ENCODE measurements around the gene FAM78A.
A peak's percentile ranks its signal among the peaks of the same experiment; 100 is the strongest.
"Not testable (repeated sequence)": the region's sequence is repeated elsewhere in the genome, so short reads cannot be mapped to it uniquely, and the experiment has no call there.

The FAM78A gene

GRCh38 chr9:131264231-131264630 lies 12.1 kb downstream of the FAM78A start:
- no peak for DNase-seq (ENCODE audit: low spot score)

DNA sequence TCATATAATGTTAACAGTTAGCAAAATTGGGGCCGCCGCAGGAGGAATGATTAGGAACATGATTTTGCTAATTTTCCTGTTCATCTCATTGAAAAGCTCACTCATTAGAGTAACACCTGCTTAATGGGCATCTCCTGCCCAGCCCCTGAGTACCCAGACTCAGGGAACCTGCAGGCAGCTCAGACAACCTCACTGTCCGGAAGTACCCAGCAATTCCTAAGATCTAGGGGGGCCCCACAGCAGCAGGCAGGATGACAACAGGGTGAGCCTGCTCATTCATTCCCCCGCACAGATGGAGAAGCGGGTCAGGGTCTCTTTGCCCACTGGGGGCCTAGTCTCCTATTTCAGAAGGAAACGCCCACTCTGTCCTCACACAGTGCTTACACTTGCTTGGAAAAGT lies 12.6 kb downstream of the FAM78A start:
- DNase-seq (ENCODE audit: low spot score): no peak

DNA sequence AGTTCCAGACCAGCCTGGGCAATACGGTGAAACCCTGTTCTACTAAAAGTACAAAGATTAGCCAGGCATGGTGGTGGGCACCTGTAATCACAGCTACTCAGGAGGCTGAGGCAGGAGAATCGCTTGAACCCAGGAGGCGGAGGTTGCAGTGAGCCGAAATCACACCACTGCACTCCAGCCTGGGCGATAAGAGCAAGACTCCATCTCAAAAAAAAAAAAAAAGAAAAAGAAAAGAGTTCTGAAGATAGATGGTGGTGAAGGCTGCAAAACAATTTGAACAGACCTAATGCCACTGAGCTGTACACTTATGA lies 13.3 kb downstream of the FAM78A start:
- DNase-seq (ENCODE audit: low spot score): not testable (repeated sequence)

- DNase-seq (ENCODE audit: low spot score): no peak
Observed at GRCh38 chr9:131262327-131263032, 13.8 kb downstream of the FAM78A start.

- DNase-seq (ENCODE audit: low spot score): no peak
Observed at GRCh38 chr9:131260751-131261452, 15.4 kb downstream of the FAM78A start.

GRCh38 chr9:131259916-131260597 lies 16.3 kb downstream of the FAM78A start:
- DNase-seq (ENCODE audit: low spot score): no peak

- DNase-seq (ENCODE audit: low spot score): no peak
Observed at GRCh38 chr9:131259432-131259898, 16.8 kb downstream of the FAM78A start.

DNA sequence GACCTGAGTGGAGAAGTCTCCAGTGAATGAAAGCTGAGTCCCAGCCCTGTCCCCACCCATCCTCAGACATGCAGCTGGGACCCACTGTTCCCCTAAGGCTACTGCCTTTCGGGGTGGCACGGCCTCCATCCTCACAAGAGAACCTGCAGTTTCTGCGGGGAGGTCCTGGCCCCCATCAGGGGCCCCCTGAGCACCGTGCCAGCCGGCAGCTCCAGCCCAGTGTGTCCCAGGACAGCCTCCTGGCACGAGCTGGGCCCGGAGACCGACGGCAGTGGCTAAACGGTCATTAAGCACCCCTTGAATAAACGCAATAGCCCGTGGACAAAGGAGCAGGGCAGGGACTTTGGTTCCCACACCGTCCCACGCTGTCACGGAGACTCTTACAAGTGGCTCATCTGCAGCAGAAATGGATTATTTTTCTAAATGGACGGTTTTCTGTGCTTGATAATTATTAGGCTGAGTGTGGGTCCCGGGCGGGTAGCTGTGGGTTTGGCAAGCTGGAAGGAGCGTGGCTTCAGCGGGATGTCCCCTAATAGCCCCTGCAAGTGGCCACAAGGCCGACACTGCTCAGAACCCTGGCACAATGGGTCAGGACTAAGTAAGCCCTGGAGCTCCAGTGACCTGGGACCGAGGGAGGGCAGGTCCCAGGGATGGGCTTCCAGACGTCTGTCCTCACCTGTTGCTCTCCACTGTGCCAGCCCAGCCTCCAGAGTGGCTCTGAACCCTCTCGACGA lies 17.4 kb downstream of the FAM78A start:
- DNase-seq (ENCODE audit: low spot score): no peak

GRCh38 chr9:131258186-131258585 lies 18.1 kb downstream of the FAM78A start:
- no peak for DNase-seq (ENCODE audit: low spot score)

GRCh38 chr9:131257266-131258025 lies 18.9 kb downstream of the FAM78A start:
- no peak for DNase-seq (ENCODE audit: low spot score)

GRCh38 chr9:131255676-131256197 lies 20.6 kb downstream of the FAM78A start:
- DNase-seq (ENCODE audit: low spot score): no peak

DNA sequence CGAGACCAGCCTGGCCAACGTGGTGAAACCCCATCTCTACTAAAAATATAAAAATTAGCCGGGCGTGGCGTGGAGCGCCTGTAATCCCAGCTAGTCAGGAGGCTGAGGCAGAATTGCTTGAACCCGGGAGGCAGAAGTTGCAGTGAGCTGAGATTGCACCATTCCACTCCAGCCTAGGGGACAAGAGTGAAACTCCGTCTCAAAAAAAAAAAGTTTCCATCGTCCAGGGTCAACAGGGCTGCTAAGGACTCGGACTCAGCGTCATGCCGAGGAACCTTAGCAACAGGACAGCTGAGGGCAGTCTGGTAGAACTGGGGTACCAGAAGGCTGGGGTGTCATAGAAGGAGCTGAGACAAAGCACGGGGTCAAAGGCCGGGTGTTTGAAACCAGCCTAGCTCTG lies 21.7 kb downstream of the FAM78A start:
- DNase-seq (ENCODE audit: low spot score): no peak

DNA sequence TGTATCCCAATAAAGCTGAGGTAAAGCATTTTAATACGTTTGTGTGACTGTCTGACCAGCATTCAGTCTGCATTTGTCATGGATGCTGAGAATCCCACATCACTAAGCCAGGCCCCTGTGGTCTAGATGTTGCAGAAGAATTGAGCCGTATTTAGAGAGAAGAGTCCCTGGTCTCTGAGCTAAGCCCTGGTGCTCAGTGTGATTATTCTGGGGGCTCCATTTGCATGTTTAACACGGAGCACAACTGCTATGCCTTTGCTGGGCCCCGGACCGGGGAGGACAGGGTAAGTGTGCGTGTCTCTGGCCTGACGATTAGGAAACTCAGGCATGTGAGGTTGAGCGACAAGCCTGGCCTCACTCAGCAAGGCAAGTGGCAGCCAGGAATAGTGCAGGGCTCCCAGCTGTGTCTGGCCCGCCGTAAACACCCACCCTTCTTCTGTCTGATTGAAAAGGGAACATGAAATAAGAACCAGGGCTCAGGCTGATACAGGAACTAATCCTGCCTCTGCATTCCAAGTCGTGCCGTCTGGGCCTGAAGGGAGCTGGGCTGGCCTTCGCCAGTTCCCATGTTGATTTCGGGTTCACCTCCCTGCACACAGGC lies 22.3 kb downstream of the FAM78A start:
- no peak for DNase-seq (ENCODE audit: low spot score)

DNA sequence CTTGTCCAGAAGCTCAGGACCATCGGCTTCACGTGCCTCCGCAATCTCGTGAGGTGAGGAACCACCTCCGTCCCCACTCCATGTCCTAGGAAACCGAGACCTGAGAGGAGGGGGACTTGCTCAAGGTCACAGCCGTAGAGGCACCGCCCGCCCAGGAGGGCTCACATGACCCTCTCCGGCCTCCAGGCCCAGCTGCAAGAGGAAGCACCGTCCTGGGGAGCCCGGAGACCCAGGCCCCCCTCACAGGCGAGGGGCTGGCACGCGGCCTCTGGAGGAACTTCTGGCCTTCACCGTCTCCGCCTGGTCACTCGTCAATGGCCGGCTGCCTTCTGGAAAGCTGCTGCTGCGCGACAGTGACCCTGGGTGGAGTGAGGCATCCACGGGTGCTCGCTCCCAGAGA lies 24.2 kb downstream of the FAM78A start:
- DNase-seq (ENCODE audit: low spot score): no peak

GRCh38 chr9:131246618-131247017 lies 29.7 kb downstream of the FAM78A start:
- no peak for DNase-seq (ENCODE audit: low spot score)

DNA sequence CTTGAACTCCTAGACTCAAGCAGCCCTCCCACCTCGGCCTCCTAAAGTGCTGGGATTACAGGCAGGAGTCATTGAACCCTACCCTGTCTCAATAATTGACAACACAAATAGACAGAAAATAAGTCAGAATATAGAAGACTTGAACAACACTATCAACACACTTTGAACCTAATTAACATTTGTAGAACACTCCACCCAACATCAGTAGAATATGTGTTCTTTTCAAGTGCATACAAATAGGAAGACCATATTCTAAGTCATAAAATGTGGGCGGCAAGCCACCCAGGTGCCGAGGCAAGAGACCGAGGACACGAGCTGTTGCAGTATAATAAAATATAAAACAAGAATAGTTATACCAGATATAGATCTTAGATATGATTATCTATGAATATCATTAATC lies 32.0 kb downstream of the FAM78A start:
- DNase-seq (ENCODE audit: low spot score): not testable (repeated sequence)

DNA sequence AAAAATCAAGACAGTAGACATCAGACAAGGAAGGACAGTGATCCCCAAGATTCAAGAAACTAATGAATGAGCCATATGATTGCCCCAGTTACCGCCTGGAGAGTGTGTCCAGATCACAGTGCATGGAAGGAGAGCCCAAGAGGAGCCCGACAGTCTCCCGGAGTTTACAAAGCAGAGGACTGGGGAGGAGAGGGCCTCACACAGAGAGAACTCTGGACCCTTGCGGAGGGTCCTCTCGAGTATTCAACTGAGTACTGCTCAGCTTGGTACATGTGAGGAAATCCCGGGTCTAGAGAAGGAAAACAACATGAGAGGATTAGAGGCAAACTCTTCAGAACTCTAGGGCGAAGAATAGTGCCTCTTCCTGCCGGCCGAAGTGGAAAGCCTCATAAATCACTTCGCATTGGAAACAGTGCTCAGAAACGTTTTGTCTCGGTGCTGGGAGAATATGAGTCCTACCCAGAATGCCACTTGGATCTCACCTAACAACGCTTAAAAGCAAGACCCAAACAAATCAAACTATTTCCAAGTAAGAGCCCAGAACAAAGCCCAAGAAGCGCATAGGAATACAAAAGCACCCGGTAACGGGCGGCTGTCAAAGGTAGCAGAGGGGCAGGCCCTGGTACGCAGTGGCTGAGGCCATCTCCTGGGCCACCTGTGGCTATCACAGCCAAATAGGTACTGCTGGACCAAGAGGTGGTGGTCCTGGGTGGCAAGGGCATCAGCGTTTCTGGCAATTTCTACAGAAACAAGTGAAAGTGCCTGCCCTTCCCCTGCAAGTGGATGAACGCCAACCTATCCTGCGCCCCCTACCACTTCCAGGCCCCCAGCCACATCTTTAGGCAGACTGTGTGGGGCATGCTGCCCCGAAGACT lies 36.0 kb downstream of the FAM78A start:
- peak; percentile 16 for DNase-seq (ENCODE audit: low spot score)

GRCh38 chr9:131239161-131239975 lies 36.9 kb downstream of the FAM78A start:
- no peak for DNase-seq (ENCODE audit: low spot score)

- peak; percentile 59 for DNase-seq (ENCODE audit: low spot score)
Observed at GRCh38 chr9:131238402-131239021, 37.8 kb downstream of the FAM78A start.
